ENCODE measurements around the gene LPCAT4. TPM values are rescaled to one million over a fixed set of nuclear protein-coding genes. Genes with fewer than 3 reads are reported as not detected.

Gene LPCAT4
- total and polyA plus RNA-seq, 4 donors: 7.6 to 78.6 (median 34.8) TPM

Small RNA genes lying within 50 kb of the gene (microRNA-seq; reads per million reads assigned to microRNA genes)
- 0 reads per million in 2 donors for gene MIR1233-1

Other genes starting within 250 kb of the LPCAT4 start
- 10 to 100 TPM; 64.5 to 64.7 TPM for gene KATNBL1, start 157.1 kb downstream of the LPCAT4 start, total RNA-seq
- gene KATNBL1, start 157.1 kb downstream of the LPCAT4 start, polyA plus RNA-seq: 10 to 100 TPM; 16.4 to 32.0 TPM
- 10 to 100 TPM; 64.9 to 71.8 TPM for gene EMC4, start 142.2 kb downstream of the LPCAT4 start, total RNA-seq
- 100 to 1,000 TPM; 105 to 130 TPM for gene EMC4, start 142.2 kb downstream of the LPCAT4 start, polyA plus RNA-seq
- 10 to 100 TPM; 40.5 to 46.0 TPM for gene SLC12A6, start 29.4 kb downstream of the LPCAT4 start, total RNA-seq
- gene SLC12A6, start 29.4 kb downstream of the LPCAT4 start, polyA plus RNA-seq: 10 to 100 TPM; 14.8 to 20.0 TPM
- 100 to 1,000 TPM in 1 of 2 donors, 10 to 100 TPM in 1; 95.6 to 105 TPM for gene NOP10, start 24.1 kb downstream of the LPCAT4 start, total RNA-seq
- 100 to 1,000 TPM; 167 to 284 TPM for gene NOP10, start 24.1 kb downstream of the LPCAT4 start, polyA plus RNA-seq
- gene NUTM1, start 23.9 kb downstream of the LPCAT4 start, total RNA-seq: not detected
- not detected for gene NUTM1, start 23.9 kb downstream of the LPCAT4 start, polyA plus RNA-seq
- 100 to 1,000 TPM in 1 of 2 donors, 10 to 100 TPM in 1; 70.2 to 131 TPM for gene GOLGA8A, start 70.6 kb upstream of the LPCAT4 start, total RNA-seq
- 100 to 1,000 TPM in 1 of 2 donors, 1 to 10 TPM in 1; 3.6 to 150 TPM for gene GOLGA8A, start 70.6 kb upstream of the LPCAT4 start, polyA plus RNA-seq
- 100 to 1,000 TPM in 1 of 2 donors, 10 to 100 TPM in 1; 93.4 to 127 TPM for gene GOLGA8B, start 216.5 kb upstream of the LPCAT4 start, total RNA-seq
- gene GOLGA8B, start 216.5 kb upstream of the LPCAT4 start, polyA plus RNA-seq: 100 to 1,000 TPM in 1 of 2 donors, 1 to 10 TPM in 1; 5.8 to 123 TPM